IMR-90 (cell line): ENCODE data around the gene EML4.

Experiments
- BHLHE40 ChIP-seq: fragments of 150-350 bp; IDR thresholded peaks from 2 replicates; pipeline ENCODE4 v1.6.1; 2016; ENCODE audit warnings: mild to moderate bottlenecking, low read depth, low read length
- CEBPB ChIP-seq: IDR thresholded peaks from 2 replicates; pipeline ENCODE4 v1.6.1; 2012; ENCODE audit warnings: low read depth, low read length, improper control_type of control experiment
- CHD1 ChIP-seq: IDR thresholded peaks from 2 replicates; pipeline ENCODE4 v1.6.1; 2012; ENCODE audit warnings: low read depth, low read length, improper control_type of control experiment
- CTCF ChIP-seq: conservative IDR thresholded peaks from 2 replicates; pipeline ENCODE4 v1.5.1; 2012; ENCODE audit warnings: mild to moderate bottlenecking, low read depth, low read length, improper control_type of control experiment
- ELK1 ChIP-seq: fragments of 150-350 bp; IDR thresholded peaks from 2 replicates; pipeline ENCODE4 v1.6.1; 2016; ENCODE audit warnings: low read depth, mild to moderate bottlenecking, low read length, moderate library complexity, borderline replicate concordance
- FOS ChIP-seq: fragments of 150-350 bp; IDR thresholded peaks from 2 replicates; pipeline ENCODE4 v1.6.1; 2016; ENCODE audit warnings: low read depth, low read length
- MAFK ChIP-seq: IDR thresholded peaks from 2 replicates; pipeline ENCODE4 v1.6.1; 2012; ENCODE audit warnings: low read depth, low read length, improper control_type of control experiment
- MAZ ChIP-seq: IDR thresholded peaks from 2 replicates; pipeline ENCODE4 v1.6.1; 2012; ENCODE audit warnings: low read depth, mild to moderate bottlenecking, low read length, improper control_type of control experiment, moderate library complexity, borderline replicate concordance
- MXI1 ChIP-seq: IDR thresholded peaks from 2 replicates; pipeline ENCODE4 v1.6.1; 2012; ENCODE audit warnings: low read depth, mild to moderate bottlenecking, low read length, moderate library complexity, borderline replicate concordance
- POLR2A ChIP-seq: IDR thresholded peaks from 2 replicates; pipeline ENCODE4 v1.6.1; 2012; ENCODE audit warnings: mild to moderate bottlenecking, low read depth, low read length
- RAD21 ChIP-seq: IDR thresholded peaks from 2 replicates; pipeline ENCODE4 v1.6.1; 2012; ENCODE audit warnings: low read length, improper control_type of control experiment
- RFX5 ChIP-seq: IDR thresholded peaks from 2 replicates; pipeline ENCODE4 v1.8.0; 2012; ENCODE audit warnings: low read depth, mild to moderate bottlenecking, low read length, moderate library complexity
- SMC3 ChIP-seq: fragments of 150-350 bp; IDR thresholded peaks from 2 replicates; pipeline ENCODE4 v1.6.1; 2016; ENCODE audit warnings: low read depth, mild to moderate bottlenecking, antibody characterized with exemption, low read length, moderate library complexity
- USF2 ChIP-seq: fragments of 150-350 bp; IDR thresholded peaks from 2 replicates; pipeline ENCODE4 v1.6.1; 2017; ENCODE audit warnings: mild to moderate bottlenecking, antibody characterized with exemption, low read length, low read depth

- TF ChIP-seq POLR2A (no peak), CTCF (no peak), RAD21 (no peak), RFX5 (no peak), MXI1 (no peak), FOS (no peak), CEBPB (no peak), MAFK (no peak), ELK1 (no peak), MAZ (no peak), CHD1 (no peak), SMC3 (no peak), USF2 (no peak), BHLHE40 (no peak)
These were observed 34.6 kb downstream of the EML4 start for GRCh38 chr2:42203792-42204191.
